ENCODE results near the gene C3orf18.

DNA sequence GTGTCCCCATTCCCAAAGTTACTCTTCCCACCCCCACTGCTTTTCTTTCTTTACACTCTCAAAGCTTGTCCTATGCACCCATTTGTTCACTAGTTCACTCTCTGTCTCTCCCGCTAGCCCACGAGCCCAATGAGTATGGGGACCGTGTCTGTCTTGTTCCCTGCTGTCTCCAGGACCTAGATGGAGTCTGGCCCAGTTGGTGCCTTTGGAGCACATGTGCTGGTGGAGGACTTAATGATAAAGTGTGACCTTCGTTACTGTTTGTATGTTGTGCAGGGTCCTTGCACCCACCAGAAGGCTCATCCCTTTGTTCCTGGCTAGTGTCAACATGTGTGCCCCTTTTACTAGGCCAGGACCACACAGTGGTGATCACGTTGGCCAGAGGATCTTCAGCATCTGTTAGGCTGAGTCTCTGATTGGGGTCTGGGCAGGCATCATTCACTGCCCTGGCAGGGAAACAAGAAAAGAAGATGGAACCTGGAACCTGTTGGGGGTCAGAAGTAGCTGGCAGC lies 36.6 kb upstream of the C3orf18 start:
- TF ChIP-seq CTCF (IDR thresholded peaks at IDR 0.05; ENCODE audit: poor library complexity) (no peak), EZH2 (IDR thresholded peaks at IDR 0.05; ENCODE audit: borderline replicate concordance) (no peak)
